ENCODE data around the gene APEX1. TPM values are rescaled to one million over a fixed set of nuclear protein-coding genes. Genes with fewer than 3 reads are reported as not detected.

APEX1 gene
- 217 and 228 TPM in 2 replicates for total RNA-seq

- peak; percentile 97 for DNase-seq (ENCODE audit: low spot score)
- H3K4me3 Mint-ChIP-seq (ENCODE audit: low read depth): peak within 1 kb of the TSS; percentile 63
- H3K4me1 Mint-ChIP-seq (ENCODE audit: low read depth): peaks cover 11% of the 10 kb centered on the region
- intact Hi-C loops (cut with micrococcal nuclease): loop anchor here (1.0 to 5.0 kb wide), 6 partner anchors 15 to 648 kb away; partner anchors contain the start of genes CCNB1IP1, PARP2, PNP and TMEM253
- no peak within 1 kb of the TSS for H3K27ac Mint-ChIP-seq
- no peaks in the 10 kb centered on the region for H3K9me3 Mint-ChIP-seq
- no peaks in the 10 kb centered on the region for H3K27me3 Mint-ChIP-seq (ENCODE audit: low read depth)
- peaks cover 38% of the 10 kb centered on the region for H3K36me3 Mint-ChIP-seq (ENCODE audit: low read depth)
These were observed at the start of gene APEX1, which contains the start of gene OSGEP for GRCh38 chr14:20454516-20455354. APEX1 (plus strand) TSS chr14:20455226; CDS start chr14:20455646, 420 bp downstream. OSGEP (minus strand) TSS chr14:20454812; CDS start chr14:20454683, 129 bp downstream.

- Mint-ChIP-seq H3K27me3 (ENCODE audit: low read depth) (no peaks in the 10 kb centered on the region), H3K27ac (no peak overlapping the region), H3K4me1 (ENCODE audit: low read depth) (peaks cover 29% of the 10 kb centered on the region), H3K4me3 (ENCODE audit: low read depth) (no peak overlapping the region), H3K36me3 (ENCODE audit: low read depth) (peaks cover 40% of the 10 kb centered on the region), H3K9me3 (no peaks in the 10 kb centered on the region)
- intact Hi-C loops (cut with micrococcal nuclease): no loop called here
- DNase-seq (ENCODE audit: low spot score): no peak
These were observed 45.8 kb upstream of the APEX1 start for GRCh38 chr14:20409226-20409625.

GRCh38 chr14:20412411-20412810 lies 42.6 kb upstream of the APEX1 start:
- H3K9me3 Mint-ChIP-seq: no peaks in the 10 kb centered on the region
- peaks cover 13% of the 10 kb centered on the region for H3K36me3 Mint-ChIP-seq (ENCODE audit: low read depth)
- H3K4me3 Mint-ChIP-seq (ENCODE audit: low read depth): peak overlapping the region; percentile 97
- intact Hi-C loops (cut with micrococcal nuclease): loop anchor here (1.0 to 2.0 kb wide), 2 partner anchors 43 to 70 kb away; partner anchors contain the start of genes APEX1 and PARP2
- peak overlapping the region; percentile 91 for H3K27ac Mint-ChIP-seq
- no peaks in the 10 kb centered on the region for H3K27me3 Mint-ChIP-seq (ENCODE audit: low read depth)
- H3K4me1 Mint-ChIP-seq (ENCODE audit: low read depth): peaks cover 28% of the 10 kb centered on the region
- DNase-seq (ENCODE audit: low spot score): no peak

- peaks cover 26% of the 10 kb centered on the region for H3K4me1 Mint-ChIP-seq (ENCODE audit: low read depth)
- H3K36me3 Mint-ChIP-seq (ENCODE audit: low read depth): peaks cover 6% of the 10 kb centered on the region
These were observed 41.9 kb upstream of the APEX1 start, which contains the start of gene TEP1 for GRCh38 chr14:20412876-20413743. TEP1 (minus strand) TSS chr14:20413501; CDS start chr14:20408439, 5,062 bp downstream.

GRCh38 chr14:20413744-20414082 lies 41.3 kb upstream of the APEX1 start:
- H3K4me1 Mint-ChIP-seq (ENCODE audit: low read depth): peaks cover 26% of the 10 kb centered on the region
- H3K9me3 Mint-ChIP-seq: no peaks in the 10 kb centered on the region
- intact Hi-C loops (cut with micrococcal nuclease): loop anchor here (1.0 to 2.0 kb wide), 3 partner anchors 15 to 80 kb away; partner anchors contain the start of genes CCNB1IP1 and PARP2
- peak overlapping the region; percentile 91 for H3K27ac Mint-ChIP-seq
- H3K36me3 Mint-ChIP-seq (ENCODE audit: low read depth): peaks cover 3% of the 10 kb centered on the region
- no peaks in the 10 kb centered on the region for H3K27me3 Mint-ChIP-seq (ENCODE audit: low read depth)
- H3K4me3 Mint-ChIP-seq (ENCODE audit: low read depth): peak overlapping the region; percentile 97
- no peak for DNase-seq (ENCODE audit: low spot score)

More at GRCh38 chr14:20412876-20413743, 41.9 kb upstream of the APEX1 start, which contains the start of gene TEP1:
- Mint-ChIP-seq H3K27ac (peak within 1 kb of the TSS; percentile 91), H3K27me3 (ENCODE audit: low read depth) (no peaks in the 10 kb centered on the region), H3K4me3 (ENCODE audit: low read depth) (peak within 1 kb of the TSS; percentile 97), H3K9me3 (no peaks in the 10 kb centered on the region)
- DNase-seq (ENCODE audit: low spot score): peak; percentile 64
- intact Hi-C loops (cut with micrococcal nuclease): loop anchor here (1.0 to 2.0 kb wide), 3 partner anchors 42 to 80 kb away; partner anchors contain the start of genes APEX1, CCNB1IP1 and PARP2

- Mint-ChIP-seq H3K9me3 (no peaks in the 10 kb centered on the region), H3K4me1 (ENCODE audit: low read depth) (peaks cover 21% of the 10 kb centered on the region), H3K36me3 (ENCODE audit: low read depth) (no peaks in the 10 kb centered on the region), H3K27me3 (ENCODE audit: low read depth) (no peaks in the 10 kb centered on the region), H3K4me3 (ENCODE audit: low read depth) (no peak overlapping the region), H3K27ac (no peak overlapping the region)
- intact Hi-C loops (cut with micrococcal nuclease): loop anchor here (1.0 to 5.0 kb wide), 5 partner anchors 13 to 267 kb away; partner anchors contain the start of gene RNASE4
- no peak for DNase-seq (ENCODE audit: low spot score)
These were observed 39.2 kb upstream of the APEX1 start for GRCh38 chr14:20415782-20416206.

GRCh38 chr14:20416223-20416622 lies 38.8 kb upstream of the APEX1 start:
- DNase-seq (ENCODE audit: low spot score): no peak
- no peaks in the 10 kb centered on the region for H3K27me3 Mint-ChIP-seq (ENCODE audit: low read depth)
- peaks cover 18% of the 10 kb centered on the region for H3K4me1 Mint-ChIP-seq (ENCODE audit: low read depth)
- no peaks in the 10 kb centered on the region for H3K36me3 Mint-ChIP-seq (ENCODE audit: low read depth)
- H3K9me3 Mint-ChIP-seq: no peaks in the 10 kb centered on the region
- H3K4me3 Mint-ChIP-seq (ENCODE audit: low read depth): no peak overlapping the region
- no peak overlapping the region for H3K27ac Mint-ChIP-seq
- intact Hi-C loops (cut with micrococcal nuclease): loop anchor here (5.0 kb wide), 2 partner anchors 116 to 266 kb away; partner anchors contain the start of gene RNASE4

GRCh38 chr14:20417250-20418186 lies 37.5 kb upstream of the APEX1 start:
- Mint-ChIP-seq H3K4me1 (ENCODE audit: low read depth) (peaks cover 9% of the 10 kb centered on the region), H3K36me3 (ENCODE audit: low read depth) (no peaks in the 10 kb centered on the region), H3K4me3 (ENCODE audit: low read depth) (no peak overlapping the region), H3K9me3 (no peaks in the 10 kb centered on the region), H3K27ac (no peak overlapping the region), H3K27me3 (ENCODE audit: low read depth) (no peaks in the 10 kb centered on the region)
- intact Hi-C loops (cut with micrococcal nuclease): loop anchor here (5.0 kb wide), 2 partner anchors 115 to 265 kb away; partner anchors contain the start of gene RNASE4
- no peak for DNase-seq (ENCODE audit: low spot score)

GRCh38 chr14:20418501-20418909 lies 36.5 kb upstream of the APEX1 start:
- H3K27ac Mint-ChIP-seq: no peak overlapping the region
- no peaks in the 10 kb centered on the region for H3K36me3 Mint-ChIP-seq (ENCODE audit: low read depth)
- peaks cover 9% of the 10 kb centered on the region for H3K4me1 Mint-ChIP-seq (ENCODE audit: low read depth)
- H3K9me3 Mint-ChIP-seq: no peaks in the 10 kb centered on the region
- no peak for DNase-seq (ENCODE audit: low spot score)
- intact Hi-C loops (cut with micrococcal nuclease): loop anchor here (5.0 kb wide), 2 partner anchors 114 to 264 kb away; partner anchors contain the start of gene RNASE4
- no peak overlapping the region for H3K4me3 Mint-ChIP-seq (ENCODE audit: low read depth)
- no peaks in the 10 kb centered on the region for H3K27me3 Mint-ChIP-seq (ENCODE audit: low read depth)

GRCh38 chr14:20419419-20419818 lies 35.6 kb upstream of the APEX1 start:
- H3K9me3 Mint-ChIP-seq: no peaks in the 10 kb centered on the region
- no peaks in the 10 kb centered on the region for H3K36me3 Mint-ChIP-seq (ENCODE audit: low read depth)
- no peak overlapping the region for H3K4me3 Mint-ChIP-seq (ENCODE audit: low read depth)
- no peak overlapping the region for H3K27ac Mint-ChIP-seq
- no peaks in the 10 kb centered on the region for H3K27me3 Mint-ChIP-seq (ENCODE audit: low read depth)
- no peak for DNase-seq (ENCODE audit: low spot score)
- intact Hi-C loops (cut with micrococcal nuclease): loop anchor here (5.0 kb wide), 2 partner anchors 113 to 263 kb away; partner anchors contain the start of gene RNASE4
- peaks cover 4% of the 10 kb centered on the region for H3K4me1 Mint-ChIP-seq (ENCODE audit: low read depth)

GRCh38 chr14:20421267-20421666 lies 33.8 kb upstream of the APEX1 start:
- DNase-seq (ENCODE audit: low spot score): no peak
- H3K36me3 Mint-ChIP-seq (ENCODE audit: low read depth): no peaks in the 10 kb centered on the region
- H3K27me3 Mint-ChIP-seq (ENCODE audit: low read depth): no peaks in the 10 kb centered on the region
- H3K9me3 Mint-ChIP-seq: no peaks in the 10 kb centered on the region
- peaks cover 4% of the 10 kb centered on the region for H3K4me1 Mint-ChIP-seq (ENCODE audit: low read depth)
- intact Hi-C loops (cut with micrococcal nuclease): no loop called here
- H3K4me3 Mint-ChIP-seq (ENCODE audit: low read depth): no peak overlapping the region
- H3K27ac Mint-ChIP-seq: no peak overlapping the region
